HG03097 (cell line): ENCODE measurements around the gene AASS.

Experiments
- ATAC-seq: cut with Tn5 transposase; IDR thresholded peaks from one replicate; pipeline ENCODE4 v1.9.1; 2021; ENCODE audit not compliant: unreplicated experiment, low FRiP score

Gene AASS

DNA sequence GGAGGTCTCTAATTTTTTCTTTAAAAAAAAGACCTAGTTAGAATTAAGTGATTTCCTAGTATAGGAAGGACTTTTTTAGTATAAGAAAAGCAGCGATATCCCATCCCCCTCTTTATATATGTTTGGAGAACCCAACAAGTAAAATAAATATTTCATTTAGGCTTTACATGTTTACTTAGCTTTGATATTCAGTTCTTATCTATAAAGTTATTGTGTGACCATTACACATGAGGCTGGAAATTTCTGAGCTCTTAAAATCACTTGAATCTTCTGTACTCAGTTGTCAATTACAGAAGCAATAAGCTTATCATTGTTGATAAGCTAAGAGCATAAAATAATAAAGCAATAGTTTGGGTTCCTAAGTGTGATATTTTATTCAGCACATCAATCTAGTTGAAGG is 89.7 kb downstream of the AASS start:
- no peak for ATAC-seq

DNA sequence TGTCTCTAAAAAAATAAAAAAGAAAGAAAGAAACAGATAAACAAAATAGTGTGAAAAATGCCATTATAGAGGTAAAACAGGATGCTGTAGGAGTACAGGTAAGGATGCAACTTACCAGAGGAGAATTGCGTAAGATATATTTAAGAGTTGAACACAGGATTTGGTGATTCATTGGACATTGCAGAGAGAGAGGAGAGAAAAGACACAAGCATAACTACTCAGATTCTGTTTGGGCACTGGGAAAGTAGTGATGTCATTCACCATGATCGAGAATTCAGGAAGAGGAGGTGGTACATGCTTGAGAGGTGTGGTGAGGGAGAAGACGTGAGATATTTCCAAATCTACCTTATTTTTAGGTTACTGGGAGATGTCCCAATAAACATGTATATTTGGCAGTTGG is 97.6 kb downstream of the AASS start:
- no peak for ATAC-seq

DNA sequence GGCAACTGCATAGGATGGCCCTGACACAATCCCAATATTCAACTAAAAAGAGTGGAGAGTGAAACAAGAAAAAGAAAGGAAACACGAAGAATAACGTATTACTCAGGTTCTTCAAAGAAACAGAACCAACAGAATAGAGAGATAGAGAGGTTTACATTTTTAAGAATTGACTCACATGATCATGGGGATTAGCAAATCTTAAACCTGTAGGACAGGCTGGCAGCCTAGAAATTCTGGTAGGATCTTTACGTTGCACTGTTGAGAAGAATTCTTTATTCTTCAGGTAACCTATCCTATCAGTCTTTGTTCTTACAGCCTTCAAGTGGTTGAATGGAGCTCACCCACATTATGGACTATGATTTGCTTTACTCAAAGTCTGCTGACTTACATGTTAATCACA is 103.9 kb downstream of the AASS start:
- ATAC-seq, result no peak

DNA sequence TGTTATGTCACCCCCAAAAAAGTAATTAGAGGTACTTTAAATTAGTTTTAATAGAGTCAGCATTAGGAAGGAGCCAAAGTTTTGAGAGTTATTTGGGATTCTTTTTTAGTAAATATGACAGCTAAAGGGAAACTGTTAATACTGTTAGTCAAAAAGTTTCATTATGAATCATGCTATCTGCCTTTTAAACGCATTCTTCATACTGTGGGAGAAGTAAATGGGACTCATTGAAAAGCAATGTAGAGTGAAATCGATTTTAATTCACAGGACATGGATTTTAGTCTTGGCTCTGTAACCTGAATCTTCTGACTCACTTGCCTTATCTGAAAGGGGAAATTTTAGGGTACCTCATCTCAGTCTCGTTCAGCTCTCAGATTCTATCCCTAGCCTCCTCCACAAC is 105.1 kb downstream of the AASS start:
- no peak for ATAC-seq

DNA sequence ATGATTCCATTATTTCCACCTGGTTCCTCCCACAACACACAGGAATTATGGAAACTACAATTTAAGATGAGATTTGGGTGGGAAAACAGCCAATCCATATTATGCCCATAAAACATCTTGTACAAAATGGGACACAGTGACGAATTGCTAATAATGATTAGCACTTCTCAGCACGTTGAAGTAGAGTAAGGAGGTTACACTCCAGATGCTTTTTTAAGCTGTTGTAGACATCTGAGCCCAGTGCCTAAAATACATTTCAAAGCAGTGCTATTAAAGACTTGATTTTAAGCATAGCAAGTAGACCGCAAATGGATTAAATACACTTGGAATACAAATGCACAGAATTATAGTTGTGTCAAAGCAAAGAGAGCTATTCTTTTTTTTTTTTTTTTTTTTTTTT is 105.9 kb downstream of the AASS start:
- ATAC-seq, result no peak

- no peak for ATAC-seq
These were observed 108.2 kb downstream of the AASS start for GRCh38 chr7:122035876-122036275.

- no peak for ATAC-seq
These were observed 110.4 kb downstream of the AASS start for GRCh38 chr7:122033641-122034040.

DNA sequence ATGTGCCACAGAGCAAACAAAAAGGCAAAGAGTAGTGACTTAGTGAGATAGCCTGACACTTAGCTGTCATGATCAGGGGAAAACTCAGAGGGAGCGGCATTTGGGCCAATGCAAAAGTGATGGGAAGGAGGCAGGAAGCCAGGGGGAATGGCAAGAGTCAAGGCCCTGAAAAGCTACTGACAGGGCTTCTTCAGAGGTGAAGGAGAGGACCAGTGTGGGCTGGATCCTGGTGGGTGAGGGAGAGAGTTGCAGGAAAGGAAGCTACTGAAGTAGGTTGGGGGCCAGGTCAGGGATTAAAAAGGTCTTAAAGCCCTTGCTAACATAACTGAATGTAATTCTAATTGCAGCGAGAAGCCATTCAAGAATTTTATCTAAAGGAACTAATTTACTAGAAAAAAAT is 117.0 kb downstream of the AASS start:
- no peak for ATAC-seq
